ENCODE data around the gene DDX1. TPM values are rescaled to one million over a fixed set of nuclear protein-coding genes. Genes with fewer than 3 reads are reported as not detected.

DDX1 gene
- total and polyA plus RNA-seq, 2 donors from 2014 or later = 84.0 to 90.0 TPM

GRCh38 chr2:15646661-15647060, 55.0 kb downstream of the DDX1 start:
- Histone ChIP-seq H3K27ac (ENCODE audit: low read depth in 2 of 2, low read length in 2 of 2) (no peak overlapping the region), H3K4me3 (ENCODE audit: low read length in 3 of 3) (no peak overlapping the region), H3K4me1 (ENCODE audit: control insufficient read depth in 2 of 3, insufficient read depth in 2 of 3, low read depth in 1 of 3, low read length in 3 of 3) (peaks cover 7 to 8% (median 7%) of the 10 kb centered on the region in 3 donors), H3K9ac (ENCODE audit: low read length in 3 of 3) (no peak overlapping the region), H3K9me3 (ENCODE audit: control insufficient read depth in 2 of 3, insufficient read depth in 1 of 3, low read length in 3 of 3) (no peaks in the 10 kb centered on the region), H3K27me3 (ENCODE audit: control insufficient read depth, insufficient read depth, low read length) (no peaks in the 10 kb centered on the region), H3K36me3 (ENCODE audit: control insufficient read depth in 2 of 3, insufficient read depth in 3 of 3, low read length in 3 of 3) (no peaks in the 10 kb centered on the region)
- no peak for FAIRE-seq
- no peak for DNase-seq
- no peak for TF ChIP-seq CTCF (IDR thresholded peaks at IDR 0.05; ENCODE audit: borderline replicate concordance, extremely low read depth, insufficient read depth)
- intact Hi-C loops (cut with DNase I) = no loop called here

GRCh38 chr2:15647622-15648590, 56.2 kb downstream of the DDX1 start:
- no peaks in the 10 kb centered on the region for H3K36me3 ChIP-seq (ENCODE audit: control insufficient read depth in 2 of 3, insufficient read depth in 3 of 3, low read length in 3 of 3)
- TF ChIP-seq CTCF (IDR thresholded peaks at IDR 0.05; ENCODE audit: borderline replicate concordance, extremely low read depth, insufficient read depth) = no peak
- intact Hi-C loops (cut with DNase I) = no loop called here
- H3K27ac ChIP-seq (ENCODE audit: low read depth in 2 of 2, low read length in 2 of 2) = no peak overlapping the region
- H3K27me3 ChIP-seq (ENCODE audit: control insufficient read depth, insufficient read depth, low read length) = no peaks in the 10 kb centered on the region
- H3K4me1 ChIP-seq (ENCODE audit: control insufficient read depth in 2 of 3, insufficient read depth in 2 of 3, low read depth in 1 of 3, low read length in 3 of 3) = peaks cover 0 to 8% (median 0%) of the 10 kb centered on the region in 3 donors
- H3K9me3 ChIP-seq (ENCODE audit: control insufficient read depth in 2 of 3, insufficient read depth in 1 of 3, low read length in 3 of 3) = no peaks in the 10 kb centered on the region
- H3K4me3 ChIP-seq (ENCODE audit: low read length in 3 of 3) = no peak overlapping the region
- DNase-seq (no peak), FAIRE-seq (no peak)
- H3K9ac ChIP-seq (ENCODE audit: low read length in 3 of 3) = no peak overlapping the region

GRCh38 chr2:15648593-15649525, 57.2 kb downstream of the DDX1 start:
- no peak overlapping the region for H3K4me3 ChIP-seq (ENCODE audit: low read length in 3 of 3)
- intact Hi-C loops (cut with DNase I) = no loop called here
- H3K27ac ChIP-seq (ENCODE audit: low read depth in 2 of 2, low read length in 2 of 2) = no peak overlapping the region
- H3K9ac ChIP-seq (ENCODE audit: low read length in 3 of 3) = no peak overlapping the region
- no peaks in the 10 kb centered on the region for H3K27me3 ChIP-seq (ENCODE audit: control insufficient read depth, insufficient read depth, low read length)
- H3K4me1 ChIP-seq (ENCODE audit: control insufficient read depth in 2 of 3, insufficient read depth in 2 of 3, low read depth in 1 of 3, low read length in 3 of 3) = peaks cover 0 to 8% (median 0%) of the 10 kb centered on the region in 3 donors
- no peak for TF ChIP-seq CTCF (IDR thresholded peaks at IDR 0.05; ENCODE audit: borderline replicate concordance, extremely low read depth, insufficient read depth)
- H3K36me3 ChIP-seq (ENCODE audit: control insufficient read depth in 2 of 3, insufficient read depth in 3 of 3, low read length in 3 of 3) = no peaks in the 10 kb centered on the region
- no peaks in the 10 kb centered on the region for H3K9me3 ChIP-seq (ENCODE audit: control insufficient read depth in 2 of 3, insufficient read depth in 1 of 3, low read length in 3 of 3)
- DNase-seq = no peak
- no peak for FAIRE-seq

Measured in kidney (tissue), 14 donors.